ENCODE measurements around the gene ADAMTSL3.

GRCh38 chr15:83688201-83688600, 34.3 kb downstream of the ADAMTSL3 start:
- TF ChIP-seq, protein P1, sequence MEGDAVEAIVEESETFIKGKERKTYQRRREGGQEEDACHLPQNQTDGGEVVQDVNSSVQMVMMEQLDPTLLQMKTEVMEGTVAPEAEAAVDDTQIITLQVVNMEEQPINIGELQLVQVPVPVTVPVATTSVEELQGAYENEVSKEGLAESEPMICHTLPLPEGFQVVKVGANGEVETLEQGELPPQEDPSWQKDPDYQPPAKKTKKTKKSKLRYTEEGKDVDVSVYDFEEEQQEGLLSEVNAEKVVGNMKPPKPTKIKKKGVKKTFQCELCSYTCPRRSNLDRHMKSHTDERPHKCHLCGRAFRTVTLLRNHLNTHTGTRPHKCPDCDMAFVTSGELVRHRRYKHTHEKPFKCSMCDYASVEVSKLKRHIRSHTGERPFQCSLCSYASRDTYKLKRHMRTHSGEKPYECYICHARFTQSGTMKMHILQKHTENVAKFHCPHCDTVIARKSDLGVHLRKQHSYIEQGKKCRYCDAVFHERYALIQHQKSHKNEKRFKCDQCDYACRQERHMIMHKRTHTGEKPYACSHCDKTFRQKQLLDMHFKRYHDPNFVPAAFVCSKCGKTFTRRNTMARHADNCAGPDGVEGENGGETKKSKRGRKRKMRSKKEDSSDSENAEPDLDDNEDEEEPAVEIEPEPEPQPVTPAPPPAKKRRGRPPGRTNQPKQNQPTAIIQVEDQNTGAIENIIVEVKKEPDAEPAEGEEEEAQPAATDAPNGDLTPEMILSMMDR (IDR thresholded peaks at IDR 0.05): no peak
- TF ChIP-seq POLR2A (IDR thresholded peaks at IDR 0.05): no peak

Data from heart left ventricle (tissue), 13 donors.